Measurements from ENCODE around the gene BLNK.

DNA sequence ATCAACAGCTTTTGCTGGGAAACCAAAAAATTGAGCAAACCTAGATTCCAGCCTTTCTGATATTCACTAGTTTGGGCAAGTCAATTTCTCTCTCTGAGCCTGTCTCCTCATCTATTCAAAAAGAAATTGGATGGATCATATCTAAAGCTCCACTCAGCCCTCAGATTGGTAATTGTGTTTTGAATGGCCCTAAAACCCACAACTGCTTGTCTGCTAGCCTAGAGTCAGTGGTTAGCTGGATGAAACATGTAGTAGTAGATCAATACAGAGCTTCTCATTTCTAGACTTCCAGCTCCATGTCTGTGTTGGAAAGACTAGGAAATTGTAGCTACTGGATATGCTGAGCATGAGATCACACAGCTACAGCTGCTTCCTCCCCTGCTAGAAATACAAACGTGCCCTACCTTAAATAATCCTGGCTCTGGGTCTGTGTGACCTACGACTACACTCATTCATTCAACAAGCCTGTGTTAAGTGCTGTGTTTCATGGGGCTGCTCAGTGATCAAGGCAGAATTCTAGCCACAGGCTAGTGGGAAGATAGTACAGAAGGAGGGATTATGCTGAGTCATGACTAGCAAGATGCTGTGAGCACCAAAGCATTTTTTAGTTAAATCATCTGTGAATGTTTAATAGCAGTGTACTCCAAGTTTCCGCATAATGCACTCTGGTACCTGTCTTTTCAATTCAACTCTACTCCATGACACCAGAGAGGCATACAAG lies 48.5 kb upstream of the BLNK start:
- TF ChIP-seq, protein P1, sequence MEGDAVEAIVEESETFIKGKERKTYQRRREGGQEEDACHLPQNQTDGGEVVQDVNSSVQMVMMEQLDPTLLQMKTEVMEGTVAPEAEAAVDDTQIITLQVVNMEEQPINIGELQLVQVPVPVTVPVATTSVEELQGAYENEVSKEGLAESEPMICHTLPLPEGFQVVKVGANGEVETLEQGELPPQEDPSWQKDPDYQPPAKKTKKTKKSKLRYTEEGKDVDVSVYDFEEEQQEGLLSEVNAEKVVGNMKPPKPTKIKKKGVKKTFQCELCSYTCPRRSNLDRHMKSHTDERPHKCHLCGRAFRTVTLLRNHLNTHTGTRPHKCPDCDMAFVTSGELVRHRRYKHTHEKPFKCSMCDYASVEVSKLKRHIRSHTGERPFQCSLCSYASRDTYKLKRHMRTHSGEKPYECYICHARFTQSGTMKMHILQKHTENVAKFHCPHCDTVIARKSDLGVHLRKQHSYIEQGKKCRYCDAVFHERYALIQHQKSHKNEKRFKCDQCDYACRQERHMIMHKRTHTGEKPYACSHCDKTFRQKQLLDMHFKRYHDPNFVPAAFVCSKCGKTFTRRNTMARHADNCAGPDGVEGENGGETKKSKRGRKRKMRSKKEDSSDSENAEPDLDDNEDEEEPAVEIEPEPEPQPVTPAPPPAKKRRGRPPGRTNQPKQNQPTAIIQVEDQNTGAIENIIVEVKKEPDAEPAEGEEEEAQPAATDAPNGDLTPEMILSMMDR (conservative IDR thresholded peaks at IDR 0.05 in 1 of 2, IDR thresholded peaks at IDR 0.05 in 1 of 2; ENCODE audit: low read depth in 1 of 2, low read length in 2 of 2): no peak
- no peak for TF ChIP-seq EZH2 (IDR thresholded peaks at IDR 0.05; ENCODE audit: low read length, missing control alignments)

Data from fibroblast of lung (primary cell).